CD4-positive, alpha-beta memory T cell (primary cell): Measurements from ENCODE around the gene SPTA1. TPM values are rescaled to one million over a fixed set of nuclear protein-coding genes. Genes with fewer than 3 reads are reported as not detected.

Experiments
- CTCF ChIA-PET: fragments of 350-600 bp; sonication (Branson Sonifier 250); formaldehyde crosslinking; loops from one replicate; lab custom pipeline; 2021; ENCODE audit warnings: inconsistent platforms; ENCODE audit not compliant: partially characterized antibody; lab: Charles Lee
- POLR2A ChIA-PET: fragments of 350-600 bp; sonication (Branson Sonifier 250); formaldehyde crosslinking; loops from one replicate; lab custom pipeline; 2021; ENCODE audit not compliant: partially characterized antibody; lab: Charles Lee
- DNase-seq, 5 donors: peaks; one replicate each; pipeline versions ENCODE4 v3.0.0 to v3.0.0-alpha.2; 2020 to 2022; ENCODE audit warnings: mixed read lengths in 1 of 5
- H3K27ac ChIP-seq: one replicate; pipeline ENCODE4 v1.7.0; 2013; ENCODE audit warnings: low read depth, low read length
- H3K27me3 ChIP-seq: 2 replicates; pipeline ENCODE4 v1.7.0; 2013; ENCODE audit warnings: mild to moderate bottlenecking, low read length, moderate library complexity; ENCODE audit not compliant: insufficient read depth
- H3K36me3 ChIP-seq: 2 replicates; pipeline ENCODE4 v1.7.0; 2013; ENCODE audit warnings: mild to moderate bottlenecking, low read length, moderate library complexity; ENCODE audit not compliant: insufficient read depth
- H3K4me1 ChIP-seq: 2 replicates; pipeline ENCODE4 v1.7.0; 2013; ENCODE audit warnings: mild to moderate bottlenecking, low read length, moderate library complexity; ENCODE audit not compliant: insufficient read depth
- H3K4me3 ChIP-seq, 2 donors: one replicate each; pipeline ENCODE4 v1.7.0; 2013; ENCODE audit warnings: low read length in 2 of 2, mild to moderate bottlenecking in 1 of 2
- H3K9me3 ChIP-seq, 2 donors: one replicate each; pipeline ENCODE4 v1.7.0; 2013; ENCODE audit warnings: low read length in 2 of 2, control low read depth in 1 of 2; ENCODE audit not compliant: control insufficient read depth in 1 of 2
- H3K27ac Mint-ChIP-seq, 7 donors: one replicate each; pipeline ENCODE4 v1.8.0; 2020 to 2021; ENCODE audit warnings: mixed read lengths in 7 of 7, mild to moderate bottlenecking in 6 of 7, inconsistent platforms in 3 of 7, moderate library complexity in 3 of 7
- H3K27me3 Mint-ChIP-seq, 2 donors: one replicate each; pipeline ENCODE4 v1.8.0; 2020 to 2021; ENCODE audit warnings: mixed read lengths in 2 of 2
- H3K36me3 Mint-ChIP-seq, 2 donors: one replicate each; pipeline ENCODE4 v1.8.0; 2020 to 2021; ENCODE audit warnings: mixed read lengths in 2 of 2, inconsistent platforms in 1 of 2, mild to moderate bottlenecking in 1 of 2
- H3K4me1 Mint-ChIP-seq, 4 donors: one replicate each; pipeline ENCODE4 v1.8.0; 2020 to 2021; ENCODE audit warnings: mixed read lengths in 4 of 4, mild to moderate bottlenecking in 1 of 4
- H3K4me3 Mint-ChIP-seq, 8 donors: one replicate each; pipeline ENCODE4 v1.8.0; 2020 to 2021; ENCODE audit warnings: mixed read lengths in 8 of 8, mild to moderate bottlenecking in 7 of 8, moderate library complexity in 6 of 8, inconsistent platforms in 3 of 8
- H3K9me3 Mint-ChIP-seq, 8 donors: one replicate each; pipeline ENCODE4 v1.8.0; 2020 to 2021; ENCODE audit warnings: mixed read lengths in 8 of 8, mild to moderate bottlenecking in 5 of 8, inconsistent platforms in 3 of 8, moderate library complexity in 1 of 8
- intact Hi-C: fragments of 100-400 bp; cut with micrococcal nuclease; formaldehyde crosslinking; loops from one replicate; pipeline ENCODE4 v1.15.1; 2023
- polyA plus RNA-seq, 2 donors: library from polyadenylated mRNA; unstranded; fragments of 300-500 nt; fragmentation: Illumina TruSeq; gene quantifications; one replicate each; pipeline ENCODE4 v1.2.3, GENCODE V29; 2021
- total RNA-seq, 2 experiments: library from RNA; stranded (reverse); gene quantifications; one replicate each; pipeline ENCODE4 v1.2.3, GENCODE V29; 2021

Gene SPTA1
- total and polyA plus RNA-seq, 4 experiments from 2014 or later: not detected

DNA sequence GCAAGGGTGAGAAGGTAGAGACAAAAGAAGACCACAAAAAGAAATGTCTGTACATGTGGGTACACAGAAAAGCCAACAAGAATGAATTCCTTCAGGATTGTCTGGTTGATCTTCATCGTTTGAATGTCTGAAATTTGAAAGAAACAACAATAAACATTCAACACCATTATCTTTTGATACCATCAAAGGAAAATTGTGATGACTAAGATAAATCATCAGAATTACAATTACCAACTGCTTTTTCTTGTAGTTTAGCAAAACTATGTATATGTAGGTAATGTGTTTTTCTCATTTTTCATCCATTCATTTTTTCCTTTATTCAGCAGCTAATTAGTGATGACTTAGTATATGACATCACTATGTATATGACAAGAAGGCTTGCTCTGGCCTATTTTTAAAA is 106.8 kb downstream of the SPTA1 start, which contains the start of gene OR10X1:
OR10X1 (minus strand) TSS at position 167 of the 400 bp plus-strand sequence; CDS start at position 167, 0 bp downstream.
- ChIA-PET POLR2A (no interaction called here), CTCF (no interaction called here)
- H3K27me3 Mint-ChIP-seq: peaks cover 15 to 16% of the 10 kb centered on the region in 2 donors
- no peak within 1 kb of the TSS for H3K4me3 Mint-ChIP-seq
- H3K36me3 ChIP-seq: no peaks in the 10 kb centered on the region
- no peak within 1 kb of the TSS for H3K27ac Mint-ChIP-seq
- H3K27ac ChIP-seq: no peak within 1 kb of the TSS
- no peaks in the 10 kb centered on the region for H3K4me1 Mint-ChIP-seq
- H3K4me1 ChIP-seq: no peaks in the 10 kb centered on the region
- H3K9me3 ChIP-seq: no peaks in the 10 kb centered on the region
- no peaks in the 10 kb centered on the region for H3K36me3 Mint-ChIP-seq
- no peaks in the 10 kb centered on the region for H3K9me3 Mint-ChIP-seq
- H3K27me3 ChIP-seq: no peaks in the 10 kb centered on the region
- DNase-seq: no peak
- H3K4me3 ChIP-seq: no peak within 1 kb of the TSS
- intact Hi-C loops: no loop called here

DNA sequence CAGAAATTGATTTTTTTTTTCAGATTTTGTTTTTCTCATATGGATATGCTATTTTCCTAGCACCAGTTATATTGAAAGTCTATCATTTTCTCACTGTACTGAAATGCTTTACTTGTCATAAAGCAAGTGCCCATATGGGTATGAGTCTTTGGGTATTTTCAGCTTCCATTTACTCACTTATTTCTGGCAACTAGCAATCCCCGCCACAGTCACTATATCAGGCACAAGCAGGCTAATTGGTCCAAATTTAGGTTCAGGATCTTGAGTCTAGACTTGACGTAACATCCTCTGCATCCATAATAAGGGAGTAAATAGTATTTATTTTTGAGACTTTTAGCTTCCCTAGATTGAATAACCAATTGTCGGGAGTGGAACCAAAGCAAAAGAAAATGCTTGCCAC is 109.0 kb downstream of the SPTA1 start:
- CTCF ChIA-PET: no interaction called here

DNA sequence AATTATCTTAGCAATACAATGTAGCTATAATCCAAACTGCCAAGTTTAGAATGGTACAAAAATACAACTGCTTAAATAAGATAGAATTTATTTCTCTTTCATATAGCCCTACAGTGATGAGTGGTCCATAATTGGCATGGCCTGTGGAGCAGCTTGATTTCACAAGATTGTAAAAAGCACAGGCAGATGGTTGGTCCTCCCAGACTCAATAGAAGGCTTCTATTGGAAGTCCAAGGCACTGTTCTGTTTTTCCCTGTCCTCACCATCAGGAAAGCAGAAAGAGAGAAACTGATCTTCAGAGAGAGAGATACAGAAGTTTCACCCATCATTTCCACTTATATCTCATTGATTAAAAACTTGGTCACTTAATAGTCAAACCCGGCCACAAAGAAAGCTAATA is 114.3 kb downstream of the SPTA1 start:
- H3K4me3 ChIP-seq: no peak overlapping the region
- Mint-ChIP-seq H3K36me3 (no peaks in the 10 kb centered on the region), H3K27me3 (peaks cover 9 to 19% of the 10 kb centered on the region in 2 donors), H3K9me3 (peaks cover 0 to 2% (median 0%) of the 10 kb centered on the region in 8 donors), H3K4me1 (no peaks in the 10 kb centered on the region), H3K4me3 (no peak overlapping the region), H3K27ac (no peak overlapping the region)
- CTCF ChIA-PET: no interaction called here
- DNase-seq: no peak
- no peak overlapping the region for H3K27ac ChIP-seq
- H3K9me3 ChIP-seq: no peaks in the 10 kb centered on the region
- H3K36me3 ChIP-seq: no peaks in the 10 kb centered on the region
- no peaks in the 10 kb centered on the region for H3K4me1 ChIP-seq
- POLR2A ChIA-PET: no interaction called here
- no peaks in the 10 kb centered on the region for H3K27me3 ChIP-seq
- intact Hi-C loops: no loop called here

More for the DNA sequence above, 109.0 kb downstream of the SPTA1 start:
- Mint-ChIP-seq H3K27me3 (peaks cover 11 to 15% of the 10 kb centered on the region in 2 donors), H3K9me3 (no peaks in the 10 kb centered on the region), H3K36me3 (no peaks in the 10 kb centered on the region), H3K4me1 (no peaks in the 10 kb centered on the region), H3K4me3 (no peak overlapping the region), H3K27ac (no peak overlapping the region)
- Histone ChIP-seq H3K9me3 (no peaks in the 10 kb centered on the region), H3K4me3 (no peak overlapping the region), H3K4me1 (no peaks in the 10 kb centered on the region), H3K27ac (no peak overlapping the region), H3K27me3 (no peaks in the 10 kb centered on the region), H3K36me3 (no peaks in the 10 kb centered on the region)
- DNase-seq: no peak
- POLR2A ChIA-PET: no interaction called here
- intact Hi-C loops: no loop called here

DNA sequence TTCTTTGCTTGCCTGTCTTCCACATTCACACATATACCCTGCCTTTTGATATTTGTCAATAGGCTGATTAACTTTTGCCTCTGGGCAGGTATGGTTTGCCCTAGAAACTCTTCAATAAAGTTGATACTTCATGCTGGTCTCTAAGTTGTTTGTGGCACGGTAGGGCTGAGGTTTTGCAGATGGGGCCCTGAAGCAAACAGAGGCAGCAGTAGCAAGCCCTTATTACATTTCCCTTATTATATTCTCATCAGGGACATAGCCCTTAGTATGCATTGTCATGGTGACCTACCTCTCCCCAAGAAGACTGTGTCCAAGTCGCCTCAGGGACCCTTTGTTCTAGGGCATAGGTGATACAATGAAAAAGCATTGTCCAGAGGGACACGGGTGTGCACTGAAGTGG is 116.0 kb downstream of the SPTA1 start, which contains the start of gene OR6P1:
OR6P1 (minus strand) TSS at position 101 of the 400 bp plus-strand sequence. CDS start 6,976 bp downstream, outside the sequence.
- peaks cover 15 to 23% of the 10 kb centered on the region in 2 donors for H3K27me3 Mint-ChIP-seq
- Histone ChIP-seq H3K27ac (no peak within 1 kb of the TSS), H3K4me1 (no peaks in the 10 kb centered on the region), H3K27me3 (no peaks in the 10 kb centered on the region), H3K36me3 (no peaks in the 10 kb centered on the region), H3K9me3 (no peaks in the 10 kb centered on the region), H3K4me3 (no peak within 1 kb of the TSS)
- H3K9me3 Mint-ChIP-seq: peaks cover 0 to 5% (median 0%) of the 10 kb centered on the region in 8 donors
- H3K36me3 Mint-ChIP-seq: no peaks in the 10 kb centered on the region
- no peak within 1 kb of the TSS for H3K4me3 Mint-ChIP-seq
- H3K27ac Mint-ChIP-seq: no peak within 1 kb of the TSS
- intact Hi-C loops: no loop called here
- no peak for DNase-seq
- ChIA-PET POLR2A (no interaction called here), CTCF (no interaction called here)
- no peaks in the 10 kb centered on the region for H3K4me1 Mint-ChIP-seq

DNA sequence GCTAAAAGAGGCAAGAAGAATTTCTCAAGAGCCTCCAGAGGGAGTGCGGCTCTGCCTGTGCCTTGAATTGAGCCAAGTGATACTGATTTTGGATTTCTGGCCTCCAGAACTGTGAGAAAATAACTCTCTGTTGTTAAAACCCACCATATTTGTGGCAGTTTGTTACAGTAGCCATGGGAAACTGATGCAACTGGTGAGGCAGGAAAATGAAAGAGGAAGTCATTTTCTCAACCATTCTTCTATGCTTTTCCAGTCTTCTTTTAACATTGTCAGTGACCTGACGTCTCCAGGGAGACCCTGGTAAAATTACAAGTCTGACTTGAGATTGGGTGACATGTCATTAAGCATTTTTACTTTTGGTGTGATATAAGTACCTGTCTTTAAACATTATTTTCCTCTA is 121.9 kb downstream of the SPTA1 start:
- Mint-ChIP-seq H3K27me3 (peaks cover 15 to 21% of the 10 kb centered on the region in 2 donors), H3K27ac (no peak overlapping the region), H3K4me1 (no peaks in the 10 kb centered on the region), H3K4me3 (no peak overlapping the region), H3K36me3 (no peaks in the 10 kb centered on the region), H3K9me3 (peaks cover 0 to 5% (median 0%) of the 10 kb centered on the region in 8 donors)
- intact Hi-C loops: no loop called here
- no peaks in the 10 kb centered on the region for H3K4me1 ChIP-seq
- H3K36me3 ChIP-seq: no peaks in the 10 kb centered on the region
- no peaks in the 10 kb centered on the region for H3K27me3 ChIP-seq
- no peak overlapping the region for H3K27ac ChIP-seq
- H3K4me3 ChIP-seq: no peak overlapping the region
- CTCF ChIA-PET: no interaction called here
- no peaks in the 10 kb centered on the region for H3K9me3 ChIP-seq
- DNase-seq: no peak
- POLR2A ChIA-PET: no interaction called here

- peaks cover 15 to 23% of the 10 kb centered on the region in 2 donors for H3K27me3 Mint-ChIP-seq
- Histone ChIP-seq H3K36me3 (no peaks in the 10 kb centered on the region), H3K27ac (no peak overlapping the region), H3K27me3 (no peaks in the 10 kb centered on the region), H3K4me3 (no peak overlapping the region), H3K9me3 (no peaks in the 10 kb centered on the region), H3K4me1 (no peaks in the 10 kb centered on the region)
- no peaks in the 10 kb centered on the region for H3K36me3 Mint-ChIP-seq
- no peaks in the 10 kb centered on the region for H3K4me1 Mint-ChIP-seq
- intact Hi-C loops: no loop called here
- no peak overlapping the region for H3K27ac Mint-ChIP-seq
- H3K4me3 Mint-ChIP-seq: no peak overlapping the region
- peaks cover 0 to 5% (median 0%) of the 10 kb centered on the region in 8 donors for H3K9me3 Mint-ChIP-seq
- DNase-seq: no peak
- POLR2A ChIA-PET: no interaction called here
- CTCF ChIA-PET: no interaction called here
Measured at GRCh38 chr1:158563853-158564252, 122.7 kb downstream of the SPTA1 start.
